Aorta (tissue), 5 donors: ENCODE data around the gene PARP14. TPM values are rescaled to one million over a fixed set of nuclear protein-coding genes. Genes with fewer than 3 reads are reported as not detected.
"Not testable (repeated sequence)": the region's sequence is repeated elsewhere in the genome, so short reads cannot be mapped to it uniquely, and the experiment has no call there.

Source experiments
- ATAC-seq: fragments of 200-7000 bp; cut with Tn5 transposase; one replicate; pipeline ENCODE4 v1.9.1; 2022; ENCODE audit warnings: moderate library complexity; ENCODE audit not compliant: low FRiP score
- DNase-seq, 2 donors: peaks; one replicate each; pipeline ENCODE4 v3.0.0-alpha.2; 2020
- H3K27ac ChIP-seq, 2 donors: one replicate each; pipeline ENCODE4 v1.5.1; 2013; ENCODE audit warnings: low read length in 2 of 2, mild to moderate bottlenecking in 2 of 2, moderate library complexity in 2 of 2, control low read depth in 1 of 2, inconsistent platforms in 1 of 2, low read depth in 1 of 2
- H3K27me3 ChIP-seq, 2 donors: one replicate each; pipeline ENCODE4 v1.6.1; 2013; ENCODE audit warnings: control low read depth in 1 of 2, low read length in 1 of 2, mild to moderate bottlenecking in 1 of 2, moderate library complexity in 1 of 2; ENCODE audit not compliant: insufficient read depth in 2 of 2, control insufficient read depth in 1 of 2
- H3K36me3 ChIP-seq, 2 donors: one replicate each; pipeline ENCODE4 v1.6.1; 2013; ENCODE audit warnings: control low read depth in 1 of 2, low read length in 1 of 2, mild to moderate bottlenecking in 1 of 2; ENCODE audit not compliant: insufficient read depth in 2 of 2, control insufficient read depth in 1 of 2
- H3K4me1 ChIP-seq, 2 donors: one replicate each; pipeline ENCODE4 v1.6.1; 2013; ENCODE audit warnings: low read length in 2 of 2, control low read depth in 1 of 2, mild to moderate bottlenecking in 1 of 2, moderate library complexity in 1 of 2; ENCODE audit not compliant: insufficient read depth in 2 of 2, control insufficient read depth in 1 of 2
- H3K4me3 ChIP-seq, 2 donors: one replicate each; pipeline ENCODE4 v1.5.1; 2013; ENCODE audit warnings: low read length in 2 of 2, control low read depth in 1 of 2, mild to moderate bottlenecking in 1 of 2
- H3K9me3 ChIP-seq: one replicate; pipeline ENCODE4 v1.6.1; 2013; ENCODE audit warnings: mild to moderate bottlenecking, low read length; ENCODE audit not compliant: control insufficient read depth
- WGBS, 2 donors: extraction: QIAGEN DNeasy Blood & Tissue Kit; methylation state at CpG; one replicate each; pipeline ENCODE4 v1.1.7; 2013; 5-methylcytosine and 5-hydroxymethylcytosine counted together
- intact Hi-C, 2 donors: fragments of 100-400 bp; cut with DNase I; formaldehyde crosslinking; loops; one replicate each; pipeline versions ENCODE4 v1.14.2 to v1.15.0; 2022
- polyA plus RNA-seq, 2 donors: library from polyadenylated mRNA; stranded (reverse); fragments of 200-250 nt; gene quantifications; one replicate each; pipeline ENCODE4 v1.2.3, GENCODE V29; 2013
- total RNA-seq, 2 donors: library from RNA; stranded (reverse); fragmentation: NEBNext Ultra II Directional; extraction: Animal tissue kit (Norgen Biotek cat#: 25700); gene quantifications; one replicate each; pipeline ENCODE4 v1.2.1, GENCODE V29; 2021
- donor health status: healthy with polysubstance abuse.
- donor health status: Bipolar disorder and iron deficiency.
- donor health status: DM: no; HTN: no; CAD: no.
- donor health status: DM: no; HTN: no; CAD: no.
- donor health status: DM: yes; HTN: yes; CAD: no.

The PARP14 gene
- total and polyA plus RNA-seq, 4 donors: 8.1 to 79.6 (median 35.3) TPM

GRCh38 chr3:122658336-122658735, 22.3 kb upstream of the PARP14 start:
- H3K9me3 ChIP-seq, H3K27me3 ChIP-seq, intact Hi-C loops, DNase-seq, H3K27ac ChIP-seq, H3K4me3 ChIP-seq, H3K36me3 ChIP-seq, H3K4me1 ChIP-seq, ATAC-seq: not testable (repeated sequence)
- WGBS, 2 donors: 94 to 95% methylated on average over 4 of the region's 4 CpGs

GRCh38 chr3:122660297-122660974, 20.2 kb upstream of the PARP14 start:
- no peak for ATAC-seq
- DNase-seq: no peak
- 51 to 54% methylated on average over 14 of the region's 14 CpGs for WGBS, 2 donors
- no peak overlapping the region for H3K4me3 ChIP-seq
- intact Hi-C loops: no loop called here
- no peaks in the 10 kb centered on the region for H3K4me1 ChIP-seq
- H3K9me3 ChIP-seq: no peaks in the 10 kb centered on the region
- H3K36me3 ChIP-seq: no peaks in the 10 kb centered on the region
- H3K27ac ChIP-seq: no peak overlapping the region
- no peaks in the 10 kb centered on the region for H3K27me3 ChIP-seq

GRCh38 chr3:122661633-122662032, 19.0 kb upstream of the PARP14 start:
- intact Hi-C loops: no loop called here
- ATAC-seq (no peak), DNase-seq (peak in 1 of 2 donors; percentile 59)
- Histone ChIP-seq H3K27me3 (no peaks in the 10 kb centered on the region), H3K4me3 (no peak overlapping the region), H3K36me3 (no peaks in the 10 kb centered on the region), H3K9me3 (no peaks in the 10 kb centered on the region), H3K4me1 (no peaks in the 10 kb centered on the region), H3K27ac (no peak overlapping the region)
- WGBS, 2 donors: 88 to 90% methylated on average over 13 of the region's 13 CpGs

GRCh38 chr3:122662505-122662904, 18.1 kb upstream of the PARP14 start:
- DNase-seq: no peak
- H3K36me3 ChIP-seq: no peaks in the 10 kb centered on the region
- no peak overlapping the region for H3K27ac ChIP-seq
- intact Hi-C loops: no loop called here
- 45 to 47% methylated on average over 2 of the region's 2 CpGs for WGBS, 2 donors
- H3K4me1 ChIP-seq: no peaks in the 10 kb centered on the region
- no peak for ATAC-seq
- H3K4me3 ChIP-seq: no peak overlapping the region
- no peaks in the 10 kb centered on the region for H3K27me3 ChIP-seq
- H3K9me3 ChIP-seq: no peaks in the 10 kb centered on the region

GRCh38 chr3:122665226-122665786, 15.3 kb upstream of the PARP14 start:
- no peak for DNase-seq
- intact Hi-C loops: no loop called here
- no peaks in the 10 kb centered on the region for H3K36me3 ChIP-seq
- no peak overlapping the region for H3K27ac ChIP-seq
- no peak for ATAC-seq
- no peaks in the 10 kb centered on the region for H3K9me3 ChIP-seq
- WGBS, 2 donors: 48 to 50% methylated on average over 4 of the region's 4 CpGs
- H3K4me3 ChIP-seq: no peak overlapping the region
- H3K27me3 ChIP-seq: no peaks in the 10 kb centered on the region
- no peaks in the 10 kb centered on the region for H3K4me1 ChIP-seq

GRCh38 chr3:122665881-122666280, 14.8 kb upstream of the PARP14 start:
- no peaks in the 10 kb centered on the region for H3K27me3 ChIP-seq
- intact Hi-C loops: no loop called here
- no peak for DNase-seq
- no peaks in the 10 kb centered on the region for H3K9me3 ChIP-seq
- no peaks in the 10 kb centered on the region for H3K36me3 ChIP-seq
- no peak overlapping the region for H3K4me3 ChIP-seq
- no peak overlapping the region for H3K27ac ChIP-seq
- ATAC-seq: no peak
- H3K4me1 ChIP-seq: no peaks in the 10 kb centered on the region

- H3K36me3 ChIP-seq: no peaks in the 10 kb centered on the region
- H3K27ac ChIP-seq: no peak overlapping the region
- H3K4me3 ChIP-seq: no peak overlapping the region
- 79 to 84% methylated on average over 8 of the region's 8 CpGs for WGBS, 2 donors
- no peak for DNase-seq
- H3K9me3 ChIP-seq: no peaks in the 10 kb centered on the region
- intact Hi-C loops: no loop called here
- H3K4me1 ChIP-seq: no peaks in the 10 kb centered on the region
- no peak for ATAC-seq
- no peaks in the 10 kb centered on the region for H3K27me3 ChIP-seq
Measured at GRCh38 chr3:122668930-122669730, 11.5 kb upstream of the PARP14 start.

GRCh38 chr3:122671553-122671952, 9.1 kb upstream of the PARP14 start:
- intact Hi-C loops: no loop called here
- H3K27ac ChIP-seq: no peak overlapping the region
- H3K4me1 ChIP-seq: no peaks in the 10 kb centered on the region
- peaks cover 1% of the 10 kb centered on the region for H3K9me3 ChIP-seq
- no peaks in the 10 kb centered on the region for H3K27me3 ChIP-seq
- ATAC-seq (no peak), DNase-seq (no peak)
- no peak overlapping the region for H3K4me3 ChIP-seq
- no peaks in the 10 kb centered on the region for H3K36me3 ChIP-seq
- 47 to 49% methylated on average over 2 of the region's 2 CpGs for WGBS, 2 donors

- no peak for ATAC-seq
- no peaks in the 10 kb centered on the region for H3K36me3 ChIP-seq
- no peak for DNase-seq
- no peaks in the 10 kb centered on the region for H3K27me3 ChIP-seq
- 63 to 65% methylated on average over 3 of the region's 3 CpGs for WGBS, 2 donors
- no peaks in the 10 kb centered on the region for H3K4me1 ChIP-seq
- H3K4me3 ChIP-seq: no peak overlapping the region
- peaks cover 1% of the 10 kb centered on the region for H3K9me3 ChIP-seq
- H3K27ac ChIP-seq: no peak overlapping the region
- intact Hi-C loops: no loop called here
Measured at GRCh38 chr3:122674339-122674738, 6.3 kb upstream of the PARP14 start.
